ENCODE measurements around the gene PDYN. TPM values are rescaled to one million over a fixed set of nuclear protein-coding genes. Genes with fewer than 3 reads are reported as not detected.

The PDYN gene
- polyA plus RNA-seq, 1 donor (not counting 4 experiments of a cell fraction or from before 2014, with no cell fraction given) = not detected

- no peaks in the 10 kb centered on the region for H4K20me1 ChIP-seq (ENCODE audit: control insufficient read depth, extremely low read depth, insufficient read depth, low read length)
- no peak overlapping the region for H3K9ac ChIP-seq (ENCODE audit: control insufficient read depth, extremely low read depth, insufficient read depth, low read length)
- DNase-seq (ENCODE audit: low read depth, low spot score) (no peak), FAIRE-seq (no peak)
- no peak overlapping the region for H3K4me3 ChIP-seq (ENCODE audit: control insufficient read depth in 2 of 3, extremely low read depth in 1 of 3, insufficient read depth in 2 of 3, low read depth in 1 of 3, low read length in 3 of 3)
- H3K27ac ChIP-seq (ENCODE audit: control insufficient read depth, insufficient read depth, low read length) = no peak overlapping the region
- dilution Hi-C loops (cut with MboI; ENCODE audit: extremely low pct_ligation_motif_present, low sequenced_read_pairs) = no loop called here
- no peaks in the 10 kb centered on the region for H3K4me1 ChIP-seq (ENCODE audit: control insufficient read depth, extremely low read depth, insufficient read depth, low read length)
- no peak overlapping the region for H2AFZ ChIP-seq (ENCODE audit: control insufficient read depth, low read length)
- H3K9me3 ChIP-seq (ENCODE audit: control insufficient read depth, low read depth, low read length) = no peaks in the 10 kb centered on the region
- H3K9me1 ChIP-seq (ENCODE audit: control insufficient read depth, extremely low read depth, insufficient read depth, low read length) = no peaks in the 10 kb centered on the region
- TF ChIP-seq EZH2 (IDR thresholded peaks at IDR 0.05; ENCODE audit: low read length) (no peak), CTCF (optimal IDR thresholded peaks at IDR 0.05 in 1 of 3, IDR thresholded peaks at IDR 0.05 in 1 of 3, conservative IDR thresholded peaks at IDR 0.05 in 1 of 3; ENCODE audit: extremely low read depth in 1 of 3, insufficient read depth in 2 of 3, low read length in 3 of 3) (no peak)
- H3K27me3 ChIP-seq (ENCODE audit: control insufficient read depth, extremely low read depth, insufficient read depth, low read length) = peaks cover 17% of the 10 kb centered on the region
- H3K4me2 ChIP-seq (ENCODE audit: control insufficient read depth, extremely low read depth, insufficient read depth, low read depth, low read length) = no peak overlapping the region
- no peaks in the 10 kb centered on the region for H3K36me3 ChIP-seq (ENCODE audit: control insufficient read depth in 2 of 2, extremely low read depth in 1 of 2, insufficient read depth in 2 of 2, low read length in 2 of 2)
- no peaks in the 10 kb centered on the region for H3K79me2 ChIP-seq (ENCODE audit: control insufficient read depth, insufficient read depth, low read length)
These were observed 38.3 kb upstream of the PDYN start for GRCh38 chr20:2032168-2032567.

- dilution Hi-C loops (cut with MboI; ENCODE audit: extremely low pct_ligation_motif_present, low sequenced_read_pairs) = no loop called here
These were observed 32.7 kb upstream of the PDYN start for GRCh38 chr20:2026514-2026913.

More at GRCh38 chr20:2026514-2026913, 32.7 kb upstream of the PDYN start:
- no peak for DNase-seq (ENCODE audit: low read depth, low spot score)
- no peaks in the 10 kb centered on the region for H3K9me3 ChIP-seq (ENCODE audit: control insufficient read depth, low read depth, low read length)
- TF ChIP-seq CTCF (optimal IDR thresholded peaks at IDR 0.05 in 1 of 3, IDR thresholded peaks at IDR 0.05 in 1 of 3, conservative IDR thresholded peaks at IDR 0.05 in 1 of 3; ENCODE audit: extremely low read depth in 1 of 3, insufficient read depth in 2 of 3, low read length in 3 of 3) (no peak), EZH2 (IDR thresholded peaks at IDR 0.05; ENCODE audit: low read length) (no peak)
- peaks cover 4% of the 10 kb centered on the region for H3K27me3 ChIP-seq (ENCODE audit: control insufficient read depth, extremely low read depth, insufficient read depth, low read length)
- FAIRE-seq = no peak
- no peak overlapping the region for H3K4me2 ChIP-seq (ENCODE audit: control insufficient read depth, extremely low read depth, insufficient read depth, low read depth, low read length)
- H3K36me3 ChIP-seq (ENCODE audit: control insufficient read depth in 2 of 2, extremely low read depth in 1 of 2, insufficient read depth in 2 of 2, low read length in 2 of 2) = no peaks in the 10 kb centered on the region
- no peak overlapping the region for H3K27ac ChIP-seq (ENCODE audit: control insufficient read depth, insufficient read depth, low read length)
- H3K9me1 ChIP-seq (ENCODE audit: control insufficient read depth, extremely low read depth, insufficient read depth, low read length) = no peaks in the 10 kb centered on the region
- no peak overlapping the region for H3K9ac ChIP-seq (ENCODE audit: control insufficient read depth, extremely low read depth, insufficient read depth, low read length)
- no peaks in the 10 kb centered on the region for H3K79me2 ChIP-seq (ENCODE audit: control insufficient read depth, insufficient read depth, low read length)
- H4K20me1 ChIP-seq (ENCODE audit: control insufficient read depth, extremely low read depth, insufficient read depth, low read length) = no peaks in the 10 kb centered on the region
- no peaks in the 10 kb centered on the region for H3K4me1 ChIP-seq (ENCODE audit: control insufficient read depth, extremely low read depth, insufficient read depth, low read length)
- H3K4me3 ChIP-seq (ENCODE audit: control insufficient read depth in 2 of 3, extremely low read depth in 1 of 3, insufficient read depth in 2 of 3, low read depth in 1 of 3, low read length in 3 of 3) = no peak overlapping the region
- no peak overlapping the region for H2AFZ ChIP-seq (ENCODE audit: control insufficient read depth, low read length)

Data from keratinocyte (primary cell).